Retinal pigment epithelial cell (primary cell): ENCODE results near the gene CYP2B6.

Experiments used
- DNase-seq: peaks from one replicate; pipeline ENCODE4 v3.0.0-alpha.2; 2010; ENCODE audit warnings: low read depth
- H3K4me3 ChIP-seq: 2 replicates; pipeline ENCODE4 v1.5.1; 2011; ENCODE audit warnings: mild to moderate bottlenecking, low read length, control low read depth, moderate library complexity
- TF ChIP-seq, protein P1 (sequence below): conservative IDR thresholded peaks from 2 replicates; pipeline ENCODE4 v1.5.1; 2011; ENCODE audit warnings: low read depth, low read length, control low read depth, inconsistent platforms

The CYP2B6 gene

DNA sequence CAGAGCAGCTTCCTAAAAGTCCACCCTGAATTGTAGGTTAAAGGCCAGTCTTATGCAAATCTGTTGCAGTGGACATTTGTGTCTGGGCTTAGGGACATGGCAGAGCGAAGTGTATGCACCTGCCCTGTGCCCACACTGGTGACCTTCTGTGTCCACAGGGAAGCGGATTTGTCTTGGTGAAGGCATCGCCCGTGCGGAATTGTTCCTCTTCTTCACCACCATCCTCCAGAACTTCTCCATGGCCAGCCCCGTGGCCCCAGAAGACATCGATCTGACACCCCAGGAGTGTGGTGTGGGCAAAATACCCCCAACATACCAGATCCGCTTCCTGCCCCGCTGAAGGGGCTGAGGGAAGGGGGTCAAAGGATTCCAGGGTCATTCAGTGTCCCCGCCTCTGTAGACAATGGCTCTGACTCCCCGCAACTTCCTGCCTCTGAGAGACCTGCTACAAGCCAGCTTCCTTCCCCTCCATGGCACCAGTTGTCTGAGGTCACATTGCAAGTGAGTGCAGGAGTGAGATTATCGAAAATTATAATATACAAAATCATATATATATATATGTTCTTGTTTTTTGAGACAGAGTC is 25.5 kb downstream of the CYP2B6 start:
- H3K4me3 ChIP-seq, result no peak overlapping the region
- TF ChIP-seq, protein P1, sequence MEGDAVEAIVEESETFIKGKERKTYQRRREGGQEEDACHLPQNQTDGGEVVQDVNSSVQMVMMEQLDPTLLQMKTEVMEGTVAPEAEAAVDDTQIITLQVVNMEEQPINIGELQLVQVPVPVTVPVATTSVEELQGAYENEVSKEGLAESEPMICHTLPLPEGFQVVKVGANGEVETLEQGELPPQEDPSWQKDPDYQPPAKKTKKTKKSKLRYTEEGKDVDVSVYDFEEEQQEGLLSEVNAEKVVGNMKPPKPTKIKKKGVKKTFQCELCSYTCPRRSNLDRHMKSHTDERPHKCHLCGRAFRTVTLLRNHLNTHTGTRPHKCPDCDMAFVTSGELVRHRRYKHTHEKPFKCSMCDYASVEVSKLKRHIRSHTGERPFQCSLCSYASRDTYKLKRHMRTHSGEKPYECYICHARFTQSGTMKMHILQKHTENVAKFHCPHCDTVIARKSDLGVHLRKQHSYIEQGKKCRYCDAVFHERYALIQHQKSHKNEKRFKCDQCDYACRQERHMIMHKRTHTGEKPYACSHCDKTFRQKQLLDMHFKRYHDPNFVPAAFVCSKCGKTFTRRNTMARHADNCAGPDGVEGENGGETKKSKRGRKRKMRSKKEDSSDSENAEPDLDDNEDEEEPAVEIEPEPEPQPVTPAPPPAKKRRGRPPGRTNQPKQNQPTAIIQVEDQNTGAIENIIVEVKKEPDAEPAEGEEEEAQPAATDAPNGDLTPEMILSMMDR, result no peak
- no peak for DNase-seq

DNA sequence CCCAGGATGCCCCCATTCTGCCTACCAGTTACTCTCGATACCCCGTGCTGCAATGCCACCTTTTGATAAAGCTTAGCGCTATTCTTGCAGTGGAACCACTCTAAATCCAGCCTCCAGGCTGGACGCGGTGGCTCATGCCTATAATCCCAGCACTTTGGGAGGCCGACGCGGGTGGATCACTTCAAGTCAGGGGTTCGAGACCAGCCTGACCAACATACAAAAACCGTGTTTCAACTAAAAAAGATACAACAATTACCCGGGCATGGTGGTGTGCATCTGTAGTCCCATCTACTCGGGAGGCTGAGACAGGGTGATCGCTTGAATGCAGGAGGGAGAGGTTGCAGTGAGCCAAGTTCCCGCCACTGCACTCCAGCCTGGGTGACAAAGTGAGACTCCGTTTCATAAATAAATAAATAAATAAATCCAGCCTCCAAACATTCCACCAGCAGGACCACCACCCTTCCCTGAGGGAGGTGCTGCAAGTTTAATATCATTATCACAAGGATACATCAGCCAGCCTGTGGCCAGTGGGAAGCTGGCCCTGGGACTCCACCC is 27.7 kb downstream of the CYP2B6 start:
- TF ChIP-seq, protein P1, result no peak
- no peak overlapping the region for H3K4me3 ChIP-seq
- DNase-seq, result no peak

DNA sequence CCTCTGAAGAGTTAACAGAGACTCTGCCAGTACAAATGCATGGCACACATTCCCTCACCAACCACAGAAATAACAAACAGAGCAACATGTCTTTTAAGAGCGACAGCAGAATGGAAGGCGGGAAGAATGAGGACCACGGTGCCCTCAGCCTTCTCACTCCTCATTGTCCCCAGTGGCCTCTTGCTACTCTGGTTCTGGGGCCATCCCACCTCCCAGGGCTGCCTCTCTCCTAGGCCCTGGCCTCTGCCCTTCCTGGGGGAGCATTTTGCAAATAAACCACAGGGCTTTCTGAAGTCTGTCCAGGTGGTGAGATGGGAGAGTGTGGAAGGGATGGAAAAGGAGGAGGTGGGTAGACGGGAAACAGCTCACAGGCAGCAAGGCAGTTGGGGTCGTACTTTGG is 28.3 kb downstream of the CYP2B6 start:
- no peak overlapping the region for H3K4me3 ChIP-seq
- DNase-seq, result no peak
- TF ChIP-seq, protein P1, result no peak

DNA sequence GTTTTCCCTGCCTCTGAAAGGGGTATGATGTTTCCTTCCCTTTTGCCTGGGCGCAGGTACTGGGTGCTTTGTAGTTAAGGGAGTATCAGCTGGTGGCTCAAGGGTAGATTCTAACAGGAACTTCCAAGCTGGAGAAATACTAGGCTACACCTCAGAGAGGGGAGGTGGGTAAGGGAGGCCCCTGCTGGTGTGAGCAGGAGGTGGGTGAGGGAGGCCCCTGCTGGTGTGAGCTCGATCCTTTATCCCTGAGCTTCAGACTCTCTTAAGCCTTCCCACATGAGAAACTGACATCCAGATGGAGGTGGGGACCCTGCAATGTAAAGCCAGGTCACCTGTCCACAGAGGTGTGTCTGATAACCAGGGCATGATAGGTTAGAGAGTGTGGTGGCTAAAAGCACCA is 32.1 kb downstream of the CYP2B6 start:
- no peak overlapping the region for H3K4me3 ChIP-seq
- no peak for DNase-seq
- TF ChIP-seq, protein P1, result no peak

DNA sequence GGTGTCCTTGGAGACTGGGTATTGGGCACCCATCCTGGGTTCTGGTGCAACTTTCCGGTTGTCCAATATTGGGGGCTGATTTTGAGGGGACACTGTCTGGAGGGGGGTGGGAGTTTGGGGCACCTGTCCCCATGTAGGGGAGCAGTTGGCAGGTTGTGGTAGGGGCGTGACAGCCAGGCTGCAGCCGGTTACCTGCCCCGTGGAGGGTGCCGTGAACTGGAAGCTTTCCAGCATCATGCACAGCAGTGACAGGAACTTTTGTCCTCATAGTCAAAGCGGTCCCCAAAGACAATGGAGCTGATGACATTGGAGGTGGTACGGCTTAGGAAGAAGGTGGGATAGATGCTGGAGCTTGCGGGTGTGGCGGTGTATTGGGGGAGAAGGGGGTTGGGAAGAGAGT is 34.3 kb downstream of the CYP2B6 start:
- TF ChIP-seq, protein P1, result no peak
- H3K4me3 ChIP-seq, result no peak overlapping the region
- DNase-seq, result no peak

DNA sequence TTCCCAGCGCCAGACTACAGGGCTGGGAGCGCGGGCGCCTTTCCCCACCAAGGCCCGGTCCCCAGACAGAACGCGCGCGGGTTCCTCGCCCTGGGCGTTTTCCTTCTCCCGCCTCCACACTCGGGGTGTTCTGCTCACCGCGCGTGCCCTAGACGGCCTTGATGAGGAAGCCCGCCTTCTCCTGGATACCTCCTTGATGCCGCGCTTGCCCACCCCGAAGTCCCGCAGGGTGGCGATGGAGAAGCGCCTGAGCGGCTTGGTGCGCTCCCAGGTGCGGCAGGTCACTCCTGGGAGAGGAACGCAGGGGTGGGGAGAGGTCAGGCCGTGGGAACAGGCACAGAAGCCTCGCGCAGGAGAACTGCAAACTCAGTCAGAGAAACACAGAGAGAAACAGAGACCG is 34.8 kb downstream of the CYP2B6 start:
- H3K4me3 ChIP-seq, result no peak overlapping the region
- TF ChIP-seq, protein P1, result no peak
- no peak for DNase-seq

DNA sequence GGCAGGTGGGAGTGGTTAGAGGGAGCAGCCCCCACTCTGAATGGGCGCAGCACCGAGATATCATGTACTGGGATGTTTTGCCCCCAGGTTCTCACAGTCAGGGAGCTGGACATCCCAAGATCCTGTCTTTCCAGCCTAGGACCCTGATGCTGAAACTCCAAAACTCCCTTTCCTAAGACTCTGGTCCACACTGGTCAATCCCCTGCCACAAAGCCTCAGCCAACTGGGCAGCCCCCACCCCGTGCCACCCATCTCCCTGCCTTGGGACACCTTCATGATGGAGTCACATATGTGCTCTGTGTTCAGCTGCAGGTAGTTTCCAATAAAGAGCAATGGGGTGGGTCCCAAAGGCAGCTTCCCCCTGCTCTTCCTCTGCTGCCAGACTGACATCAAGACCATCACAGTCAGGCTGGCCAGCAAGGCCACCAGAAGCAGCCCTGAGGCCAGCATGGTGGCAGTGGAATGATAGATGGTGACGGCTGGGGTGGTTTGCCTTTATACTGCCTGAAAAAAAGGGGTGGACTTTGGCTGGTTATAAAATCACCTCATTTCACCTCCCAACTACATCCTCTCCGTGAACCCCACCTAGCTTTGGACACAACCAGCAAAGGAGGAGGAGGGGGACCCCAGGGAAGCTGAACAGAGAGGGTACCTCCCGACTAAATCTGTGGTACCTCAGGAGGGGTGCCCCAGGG is 36.3 kb downstream of the CYP2B6 start:
- no peak overlapping the region for H3K4me3 ChIP-seq
- DNase-seq, result no peak
- TF ChIP-seq, protein P1, result no peak
